Measurements from ENCODE around the gene IMP3. TPM values are rescaled to one million over a fixed set of nuclear protein-coding genes. Genes with fewer than 3 reads are reported as not detected.
"Not testable (repeated sequence)": the region's sequence is repeated elsewhere in the genome, so short reads cannot be mapped to it uniquely, and the experiment has no call there.

IMP3 gene
- total RNA-seq, 2 donors from 2014 or later = 53.9 to 61.3 TPM

GRCh38 chr15:75640483-75641178 lies 607 bp upstream of the IMP3 start:
- no peak for DNase-seq
- intact Hi-C loops (cut with DNase I, micrococcal nuclease) = no loop called here
- peak; percentile 25 for ATAC-seq

GRCh38 chr15:75639191-75639708 lies 774 bp downstream of the IMP3 start:
- DNase-seq = no peak
- no peak for ATAC-seq
- intact Hi-C loops (cut with DNase I, micrococcal nuclease) = loop anchor here in 1 of 2 donors (10.0 kb wide), 1 partner anchor 274 kb away; the partner anchor contains the start of gene MAN2C1

GRCh38 chr15:75637245-75638009 lies 2.6 kb downstream of the IMP3 start:
- ATAC-seq = no peak
- intact Hi-C loops (cut with DNase I, micrococcal nuclease) = loop anchor here in 1 of 2 donors (10.0 kb wide), 1 partner anchor 273 kb away; the partner anchor contains the start of gene MAN2C1
- DNase-seq = no peak

- intact Hi-C loops (cut with DNase I, micrococcal nuclease) = loop anchor here in 1 of 2 donors (10.0 kb wide), 1 partner anchor 271 kb away; the partner anchor contains the start of gene MAN2C1
- no peak for ATAC-seq
- DNase-seq = no peak
Observed at GRCh38 chr15:75636026-75636425, 4.0 kb downstream of the IMP3 start.

- intact Hi-C loops (cut with DNase I, micrococcal nuclease) = loop anchor here in 1 of 2 donors (5.0 to 10.0 kb wide), 2 partner anchors 43 to 269 kb away; partner anchors contain the start of gene MAN2C1
- not testable (repeated sequence) for DNase-seq, ATAC-seq
Observed at GRCh38 chr15:75633922-75634321, 6.1 kb downstream of the IMP3 start.

GRCh38 chr15:75631935-75632334 lies 8.1 kb downstream of the IMP3 start:
- DNase-seq (no peak), ATAC-seq (peak; percentile 75)
- intact Hi-C loops (cut with DNase I, micrococcal nuclease) = loop anchor here in 1 of 2 donors (5.0 to 10.0 kb wide), 2 partner anchors 45 to 267 kb away; partner anchors contain the start of gene MAN2C1

GRCh38 chr15:75625542-75626347 lies 14.3 kb downstream of the IMP3 start, which contains the start of gene SNUPN:
Gene SNUPN, minus strand, starts transcription at chr15:75625725. Its CDS starts 4,674 bp downstream, at chr15:75621051.
- DNase-seq (peak; percentile 97), ATAC-seq (peak; percentile 91)
- intact Hi-C loops (cut with DNase I, micrococcal nuclease) = no loop called here

GRCh38 chr15:75622505-75622904 lies 17.5 kb downstream of the IMP3 start:
- ATAC-seq = no peak
- intact Hi-C loops (cut with DNase I, micrococcal nuclease) = no loop called here
- DNase-seq = no peak

GRCh38 chr15:75620841-75621391 lies 19.1 kb downstream of the IMP3 start:
- intact Hi-C loops (cut with DNase I, micrococcal nuclease) = no loop called here
- DNase-seq (peak; percentile 58 to 60), ATAC-seq (peak; percentile 24)

- ATAC-seq (no peak), DNase-seq (no peak)
- intact Hi-C loops (cut with DNase I, micrococcal nuclease) = no loop called here
Observed at GRCh38 chr15:75620058-75620820, 19.8 kb downstream of the IMP3 start.

- ATAC-seq (no peak), DNase-seq (no peak)
- intact Hi-C loops (cut with DNase I, micrococcal nuclease) = no loop called here
Observed at GRCh38 chr15:75616766-75617165, 23.3 kb downstream of the IMP3 start.

GRCh38 chr15:75606711-75607699 lies 33.0 kb downstream of the IMP3 start:
- ATAC-seq = no peak
- intact Hi-C loops (cut with DNase I, micrococcal nuclease) = no loop called here
- DNase-seq = no peak

- DNase-seq (no peak), ATAC-seq (no peak)
- intact Hi-C loops (cut with DNase I, micrococcal nuclease) = no loop called here
Observed at GRCh38 chr15:75606026-75606425, 34.0 kb downstream of the IMP3 start.

- intact Hi-C loops (cut with DNase I, micrococcal nuclease) = no loop called here
- ATAC-seq (no peak), DNase-seq (no peak)
Observed at GRCh38 chr15:75599401-75599800, 40.6 kb downstream of the IMP3 start.

GRCh38 chr15:75598361-75598760 lies 41.7 kb downstream of the IMP3 start:
- intact Hi-C loops (cut with DNase I, micrococcal nuclease) = no loop called here
- DNase-seq (no peak), ATAC-seq (no peak)

GRCh38 chr15:75597667-75598341 lies 42.2 kb downstream of the IMP3 start:
- ATAC-seq (peak; percentile 31), DNase-seq (peak in 1 of 2 donors; percentile 18)
- intact Hi-C loops (cut with DNase I, micrococcal nuclease) = no loop called here
